ENCODE measurements around the gene WNT10A.

DNA sequence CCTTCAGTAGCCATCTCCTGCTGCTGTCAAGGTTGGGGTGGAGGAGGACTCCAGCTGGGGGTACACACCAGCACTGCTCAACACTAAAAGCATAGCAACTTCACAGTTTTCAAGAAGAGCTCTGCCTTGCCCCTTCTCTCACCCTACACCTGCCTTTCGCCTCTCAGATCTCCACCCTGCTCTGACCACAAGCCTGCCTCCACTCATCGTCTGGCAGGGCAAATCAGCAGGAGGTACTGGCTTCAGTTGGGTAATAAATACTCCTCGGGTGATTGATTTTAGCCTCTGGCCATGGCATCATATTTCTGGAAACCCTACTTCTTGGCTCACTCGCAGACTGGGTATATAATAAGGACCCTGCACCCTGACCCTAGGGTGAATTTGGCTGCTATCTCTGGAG lies 46.0 kb upstream of the WNT10A start:
- TF ChIP-seq, protein P1, sequence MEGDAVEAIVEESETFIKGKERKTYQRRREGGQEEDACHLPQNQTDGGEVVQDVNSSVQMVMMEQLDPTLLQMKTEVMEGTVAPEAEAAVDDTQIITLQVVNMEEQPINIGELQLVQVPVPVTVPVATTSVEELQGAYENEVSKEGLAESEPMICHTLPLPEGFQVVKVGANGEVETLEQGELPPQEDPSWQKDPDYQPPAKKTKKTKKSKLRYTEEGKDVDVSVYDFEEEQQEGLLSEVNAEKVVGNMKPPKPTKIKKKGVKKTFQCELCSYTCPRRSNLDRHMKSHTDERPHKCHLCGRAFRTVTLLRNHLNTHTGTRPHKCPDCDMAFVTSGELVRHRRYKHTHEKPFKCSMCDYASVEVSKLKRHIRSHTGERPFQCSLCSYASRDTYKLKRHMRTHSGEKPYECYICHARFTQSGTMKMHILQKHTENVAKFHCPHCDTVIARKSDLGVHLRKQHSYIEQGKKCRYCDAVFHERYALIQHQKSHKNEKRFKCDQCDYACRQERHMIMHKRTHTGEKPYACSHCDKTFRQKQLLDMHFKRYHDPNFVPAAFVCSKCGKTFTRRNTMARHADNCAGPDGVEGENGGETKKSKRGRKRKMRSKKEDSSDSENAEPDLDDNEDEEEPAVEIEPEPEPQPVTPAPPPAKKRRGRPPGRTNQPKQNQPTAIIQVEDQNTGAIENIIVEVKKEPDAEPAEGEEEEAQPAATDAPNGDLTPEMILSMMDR (IDR thresholded peaks at IDR 0.05): no peak
- TF ChIP-seq POLR2A (IDR thresholded peaks at IDR 0.05) (no peak), POLR2AphosphoS5 (IDR thresholded peaks at IDR 0.05; ENCODE audit: insufficient read depth in 1 of 2, low read depth in 1 of 2) (no peak)

Measured in vagina (tissue), 2 donors.